ENCODE data around the gene ANKRD30A. TPM values are rescaled to one million over a fixed set of nuclear protein-coding genes. Genes with fewer than 3 reads are reported as not detected.

The ANKRD30A gene
- total RNA-seq, result under 0.01 TPM in 1 of 2 replicates, not detected in the other

DNA sequence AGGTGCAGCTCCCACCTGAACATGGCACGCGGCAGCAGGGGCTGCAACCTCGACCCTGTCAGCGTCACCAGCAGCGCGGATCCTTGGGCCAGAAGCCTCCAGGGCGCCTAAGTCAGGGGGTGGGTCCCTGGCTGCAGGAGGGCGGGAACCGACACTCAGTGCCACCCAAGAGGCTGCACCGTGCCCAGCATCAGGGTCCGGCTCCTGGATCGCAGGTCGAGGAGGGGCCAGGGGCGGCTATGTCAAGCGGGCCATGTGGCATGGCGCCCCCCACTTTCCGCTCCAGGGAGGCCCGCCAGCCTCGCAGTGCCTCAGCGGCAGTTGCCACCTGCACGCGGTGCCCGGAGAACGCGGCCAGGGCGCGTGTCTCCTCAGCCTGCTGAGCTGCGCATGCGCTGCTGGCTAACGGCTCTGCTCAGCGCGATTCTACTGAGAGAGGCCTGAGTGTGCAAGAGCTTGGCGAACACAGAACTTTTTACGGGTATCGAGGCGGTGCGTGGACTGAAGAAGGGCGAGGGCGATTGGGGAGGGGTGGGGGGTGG lies at the start of gene ANKRD30A:
TSS of gene ANKRD30A (plus strand) at position 408 of the 542 bp plus-strand sequence. CDS start 190 bp downstream, outside the sequence.

Small RNA genes lying within 50 kb of the gene (small RNA-seq; reads per million reads assigned to genes)
- not detected for gene RF00019 (ENCODE audit: low replicate concordance)
- not detected for gene RN7SL314P (ENCODE audit: low replicate concordance)
- gene RNU6-811P (ENCODE audit: low replicate concordance), result not detected

Measured in placental pericyte (primary cell).